ENCODE results near the gene IVL.

The IVL gene

DNA sequence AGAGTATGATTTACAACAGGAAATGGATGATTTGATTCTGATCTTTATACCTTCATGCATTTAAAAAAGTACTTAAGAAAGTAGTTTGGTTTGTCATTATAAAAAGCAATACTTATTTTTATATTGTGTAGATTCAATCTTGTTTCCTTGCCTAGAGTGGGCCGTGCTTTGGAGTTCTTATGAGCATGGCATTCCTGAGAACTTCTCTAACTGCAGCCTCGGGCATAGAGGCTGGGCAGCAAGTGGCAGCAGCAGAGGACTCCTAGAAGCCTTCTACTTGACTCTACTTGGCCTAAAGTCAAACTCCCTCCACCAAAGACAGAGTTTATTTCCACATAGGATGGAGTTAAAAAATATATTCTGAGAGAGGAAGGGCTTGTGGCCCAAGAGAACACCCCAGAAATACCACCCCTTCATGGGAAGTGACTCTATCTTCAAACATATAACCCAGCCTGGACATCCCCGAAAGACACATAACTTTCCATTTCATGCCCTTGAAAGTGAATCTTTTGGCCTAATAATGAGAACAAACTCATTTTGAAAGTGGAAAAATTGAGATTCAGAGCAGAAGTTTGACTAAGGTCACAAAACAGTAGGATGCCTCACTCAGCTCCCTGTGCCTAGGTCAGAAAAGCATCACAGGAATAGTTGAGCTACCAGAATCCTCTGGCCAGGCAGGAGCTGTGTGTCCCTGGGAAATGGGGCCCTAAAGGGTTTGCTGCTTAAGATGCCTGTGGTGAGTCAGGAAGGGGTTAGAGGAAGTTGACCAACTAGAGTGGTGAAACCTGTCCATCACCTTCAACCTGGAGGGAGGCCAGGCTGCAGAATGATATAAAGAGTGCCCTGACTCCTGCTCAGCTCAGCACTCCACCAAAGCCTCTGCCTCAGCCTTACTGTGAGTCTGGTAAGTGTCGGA is at the start of gene IVL:
IVL (plus strand) TSS at position 861 of the 916 bp plus-strand sequence. CDS start 1,252 bp downstream, outside the sequence.
- H3K36me3 Mint-ChIP-seq (ENCODE audit: low read depth): no peaks in the 10 kb centered on the region
- peaks cover 30% of the 10 kb centered on the region for H3K27me3 Mint-ChIP-seq
- H3K4me3 Mint-ChIP-seq: no peak within 1 kb of the TSS
- H3K27ac Mint-ChIP-seq: peak within 1 kb of the TSS; percentile 16
- peaks cover 6% of the 10 kb centered on the region for H3K4me1 Mint-ChIP-seq (ENCODE audit: low read depth)
- peaks cover 3% of the 10 kb centered on the region for H3K9me3 Mint-ChIP-seq

- Mint-ChIP-seq H3K4me3 (no peak within 1 kb of the TSS), H3K27ac (no peak within 1 kb of the TSS), H3K27me3 (peaks cover 16% of the 10 kb centered on the region), H3K9me3 (no peaks in the 10 kb centered on the region), H3K36me3 (ENCODE audit: low read depth) (no peaks in the 10 kb centered on the region), H3K4me1 (ENCODE audit: low read depth) (no peaks in the 10 kb centered on the region)
Observed at GRCh38 chr1:152859696-152860095, 48.6 kb upstream of the IVL start, which contains the start of gene LCE7A. TSS of gene LCE7A (plus strand) at chr1:152859996. CDS start at chr1:152860698, 702 bp downstream.

GRCh38 chr1:152860129-152860528 is 48.2 kb upstream of the IVL start:
- Mint-ChIP-seq H3K9me3 (no peaks in the 10 kb centered on the region), H3K4me3 (no peak overlapping the region), H3K27ac (no peak overlapping the region), H3K36me3 (ENCODE audit: low read depth) (no peaks in the 10 kb centered on the region), H3K4me1 (ENCODE audit: low read depth) (no peaks in the 10 kb centered on the region), H3K27me3 (peaks cover 16% of the 10 kb centered on the region)

DNA sequence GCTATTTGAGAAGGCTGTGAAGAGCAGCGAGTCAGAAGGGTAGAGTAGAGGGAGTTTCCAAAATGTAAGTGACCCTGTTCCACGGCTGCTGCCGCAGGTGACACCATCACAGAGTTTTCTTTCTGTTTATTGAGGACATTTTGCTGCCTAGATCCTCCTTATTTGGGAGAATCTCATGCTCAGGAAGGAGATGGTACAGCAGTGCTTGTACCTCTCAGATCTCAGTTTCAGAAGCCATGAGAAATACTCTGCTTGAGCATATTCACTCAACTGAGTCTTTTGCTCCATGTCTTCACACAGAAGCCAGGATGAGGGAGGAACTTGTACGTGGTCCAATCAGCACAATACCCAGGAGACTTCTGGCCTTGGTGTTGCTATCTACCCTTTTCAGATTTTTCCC is 47.0 kb upstream of the IVL start:
- H3K4me3 Mint-ChIP-seq: no peak overlapping the region
- no peak overlapping the region for H3K27ac Mint-ChIP-seq
- H3K27me3 Mint-ChIP-seq: peaks cover 16% of the 10 kb centered on the region
- H3K9me3 Mint-ChIP-seq: no peaks in the 10 kb centered on the region
- no peaks in the 10 kb centered on the region for H3K4me1 Mint-ChIP-seq (ENCODE audit: low read depth)
- no peaks in the 10 kb centered on the region for H3K36me3 Mint-ChIP-seq (ENCODE audit: low read depth)

DNA sequence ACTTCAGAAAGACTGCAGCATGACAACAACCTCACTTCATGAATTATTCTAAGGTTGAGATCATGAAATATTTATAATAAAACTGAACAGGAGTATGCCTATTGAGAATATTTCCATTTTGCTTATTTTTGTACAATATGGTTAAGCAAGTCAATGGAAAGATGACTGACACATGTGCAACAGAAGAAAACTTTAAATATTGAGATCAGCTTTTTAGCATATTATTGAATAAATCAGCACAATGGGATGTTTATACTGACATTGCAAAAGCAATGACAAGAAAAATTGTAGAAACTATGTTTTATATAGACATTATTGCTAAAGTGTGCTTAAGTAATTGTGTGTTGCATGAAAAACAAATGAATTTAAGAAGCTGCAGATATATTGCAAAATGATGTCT is 43.9 kb upstream of the IVL start:
- no peaks in the 10 kb centered on the region for H3K9me3 Mint-ChIP-seq
- H3K4me3 Mint-ChIP-seq: no peak overlapping the region
- H3K4me1 Mint-ChIP-seq (ENCODE audit: low read depth): no peaks in the 10 kb centered on the region
- H3K27me3 Mint-ChIP-seq: peaks cover 5% of the 10 kb centered on the region
- no peaks in the 10 kb centered on the region for H3K36me3 Mint-ChIP-seq (ENCODE audit: low read depth)
- no peak overlapping the region for H3K27ac Mint-ChIP-seq

GRCh38 chr1:152866321-152866720 is 42.0 kb upstream of the IVL start:
- no peaks in the 10 kb centered on the region for H3K4me1 Mint-ChIP-seq (ENCODE audit: low read depth)
- H3K4me3 Mint-ChIP-seq: no peak overlapping the region
- H3K9me3 Mint-ChIP-seq: no peaks in the 10 kb centered on the region

DNA sequence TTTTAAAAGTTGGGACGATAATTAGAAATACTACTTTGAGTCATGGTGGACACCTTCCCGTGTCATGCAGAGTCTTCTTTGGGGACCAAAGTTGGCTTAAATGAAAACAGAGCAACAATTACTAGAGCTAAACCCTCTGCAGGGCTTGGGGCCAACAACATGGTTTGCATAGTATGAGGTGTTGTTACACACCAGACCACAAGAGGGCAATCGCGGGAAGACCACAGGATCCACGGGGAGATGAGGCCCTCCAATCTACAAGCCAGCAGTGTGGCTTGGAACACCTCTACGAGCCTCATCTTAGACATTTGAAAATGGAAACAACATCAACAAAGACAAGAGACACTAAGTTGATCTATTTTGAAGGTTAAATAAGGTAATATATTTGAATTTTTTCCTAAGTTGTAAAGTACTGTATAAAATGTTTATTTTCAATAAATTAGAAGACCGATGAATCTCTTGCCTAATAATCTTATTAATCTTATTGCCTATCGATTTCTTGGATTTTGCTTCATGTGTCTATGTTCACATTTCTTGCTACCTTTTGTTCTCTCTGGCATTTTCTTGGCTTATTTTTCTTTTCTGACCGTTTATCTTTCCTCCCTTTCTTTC is 38.4 kb upstream of the IVL start:
- Mint-ChIP-seq H3K9me3 (no peaks in the 10 kb centered on the region), H3K27ac (no peak overlapping the region), H3K4me1 (ENCODE audit: low read depth) (no peaks in the 10 kb centered on the region), H3K27me3 (no peaks in the 10 kb centered on the region), H3K4me3 (no peak overlapping the region), H3K36me3 (ENCODE audit: low read depth) (no peaks in the 10 kb centered on the region)

More at GRCh38 chr1:152866321-152866720, 42.0 kb upstream of the IVL start:
- Mint-ChIP-seq H3K36me3 (ENCODE audit: low read depth) (no peaks in the 10 kb centered on the region), H3K27me3 (peaks cover 5% of the 10 kb centered on the region), H3K27ac (no peak overlapping the region)

DNA sequence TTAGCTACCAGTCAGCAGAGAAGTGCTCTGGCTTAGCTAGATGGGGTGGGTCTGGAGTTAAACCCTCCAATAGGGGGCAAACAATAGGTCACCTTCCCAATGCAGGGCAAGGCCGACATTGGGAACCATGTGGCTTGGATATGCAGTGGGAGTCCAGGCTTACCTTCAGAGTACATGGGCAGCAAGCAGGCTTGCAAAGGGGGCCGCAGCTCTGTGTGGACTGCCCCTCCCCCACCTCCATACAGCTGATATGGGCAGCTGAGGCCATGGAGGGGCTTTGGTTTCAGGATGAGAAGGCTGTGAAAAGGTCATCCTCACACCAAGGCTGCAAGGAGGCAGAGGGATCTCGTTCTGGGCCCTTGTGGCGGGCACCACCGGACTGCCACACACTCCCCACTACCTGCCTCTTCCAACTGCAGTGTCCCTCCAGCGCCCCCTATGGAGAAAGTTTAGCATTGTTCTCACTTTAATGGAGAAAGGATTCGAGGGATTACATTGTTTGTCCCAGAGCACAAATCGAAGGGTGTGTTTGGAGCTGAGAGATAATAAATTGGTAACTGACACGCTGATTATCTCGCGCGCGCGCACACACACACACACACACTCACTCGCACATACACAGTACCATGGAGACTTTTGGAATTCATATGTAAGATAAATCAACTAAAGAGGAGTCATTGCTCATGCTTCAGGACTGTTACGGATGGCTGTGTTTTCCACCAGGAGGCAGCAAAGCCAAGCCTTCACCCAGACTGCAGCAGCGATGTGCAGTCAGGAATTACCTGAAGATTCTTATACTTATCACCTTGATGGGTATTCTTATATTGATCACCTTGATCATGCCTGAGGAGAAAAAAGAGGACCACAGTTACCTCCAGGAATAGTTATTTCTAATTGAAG is 37.3 kb upstream of the IVL start:
- no peak overlapping the region for H3K4me3 Mint-ChIP-seq
- no peaks in the 10 kb centered on the region for H3K9me3 Mint-ChIP-seq
- H3K27ac Mint-ChIP-seq: no peak overlapping the region
- no peaks in the 10 kb centered on the region for H3K36me3 Mint-ChIP-seq (ENCODE audit: low read depth)
- peaks cover 5% of the 10 kb centered on the region for H3K27me3 Mint-ChIP-seq
- no peaks in the 10 kb centered on the region for H3K4me1 Mint-ChIP-seq (ENCODE audit: low read depth)

GRCh38 chr1:152871731-152872126 is 36.6 kb upstream of the IVL start:
- Mint-ChIP-seq H3K4me3 (no peak overlapping the region), H3K4me1 (ENCODE audit: low read depth) (no peaks in the 10 kb centered on the region), H3K27me3 (peaks cover 5% of the 10 kb centered on the region), H3K36me3 (ENCODE audit: low read depth) (no peaks in the 10 kb centered on the region), H3K9me3 (no peaks in the 10 kb centered on the region), H3K27ac (no peak overlapping the region)

DNA sequence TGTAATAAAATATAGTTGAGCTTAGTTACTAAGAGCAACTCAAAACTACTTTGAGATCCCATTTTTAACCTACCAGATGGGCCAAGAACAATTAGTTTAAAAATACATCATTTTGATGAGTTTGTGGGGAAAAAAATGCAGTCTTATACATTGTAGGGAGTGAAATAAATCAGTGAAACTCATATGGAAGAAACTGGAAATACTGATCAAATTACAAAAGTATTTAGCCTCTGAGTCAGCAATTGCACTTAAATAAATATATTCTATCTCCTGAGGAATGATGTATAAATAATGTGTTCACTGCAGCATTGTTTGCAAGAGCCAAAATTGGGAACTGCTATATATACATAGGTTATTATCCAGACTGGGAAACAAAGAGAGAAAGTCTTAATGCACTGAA is 34.9 kb upstream of the IVL start:
- Mint-ChIP-seq H3K27ac (no peak overlapping the region), H3K4me1 (ENCODE audit: low read depth) (no peaks in the 10 kb centered on the region), H3K9me3 (no peaks in the 10 kb centered on the region), H3K36me3 (ENCODE audit: low read depth) (no peaks in the 10 kb centered on the region), H3K27me3 (peaks cover 5% of the 10 kb centered on the region), H3K4me3 (no peak overlapping the region)

DNA sequence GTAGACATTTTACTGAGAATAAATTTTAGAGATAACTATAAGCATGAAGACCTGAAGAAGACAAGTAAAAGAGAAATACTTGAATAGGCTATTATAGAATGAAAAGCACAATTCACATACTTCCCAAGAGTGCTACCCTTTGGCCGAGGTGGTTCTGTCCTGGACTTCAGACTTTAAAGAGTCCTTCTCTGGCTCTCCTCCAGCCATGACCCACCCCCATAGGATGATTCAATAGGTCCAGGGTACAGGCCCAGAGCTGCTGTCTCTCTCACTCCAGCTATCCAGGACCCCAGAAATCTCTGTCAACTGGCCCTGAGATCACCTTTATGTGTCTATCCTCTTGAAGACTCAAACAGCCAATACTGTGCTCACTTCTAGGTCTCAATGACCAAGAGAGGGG is 31.5 kb upstream of the IVL start:
- Mint-ChIP-seq H3K27me3 (peaks cover 5% of the 10 kb centered on the region), H3K27ac (no peak overlapping the region), H3K4me3 (no peak overlapping the region), H3K9me3 (no peaks in the 10 kb centered on the region), H3K4me1 (ENCODE audit: low read depth) (no peaks in the 10 kb centered on the region), H3K36me3 (ENCODE audit: low read depth) (no peaks in the 10 kb centered on the region)

DNA sequence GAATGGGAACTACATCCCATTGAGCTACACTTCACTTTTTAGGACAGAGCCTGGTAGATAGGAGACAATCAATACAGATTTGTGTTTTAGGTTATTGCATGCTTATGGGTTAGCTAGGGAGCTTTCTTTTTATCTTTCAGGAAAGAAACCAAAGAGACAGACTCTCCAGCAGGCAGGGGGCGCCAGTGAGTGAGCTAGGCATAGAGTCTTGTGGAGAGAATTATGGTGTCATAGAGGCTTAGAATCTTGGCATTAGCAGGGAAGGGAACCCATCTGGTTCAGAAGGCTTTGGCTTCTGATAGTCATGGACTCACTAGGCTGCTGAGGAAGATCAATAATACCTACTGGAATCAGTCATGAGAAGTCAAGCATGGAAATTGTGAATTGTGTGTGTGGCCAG is 30.3 kb upstream of the IVL start, which contains the start of gene SMCP:
SMCP (plus strand) TSS at position 281 of the 400 bp plus-strand sequence. CDS start 6,101 bp downstream, outside the sequence.
- Mint-ChIP-seq H3K4me3 (no peak within 1 kb of the TSS), H3K4me1 (ENCODE audit: low read depth) (no peaks in the 10 kb centered on the region), H3K9me3 (no peaks in the 10 kb centered on the region), H3K36me3 (ENCODE audit: low read depth) (no peaks in the 10 kb centered on the region), H3K27me3 (peaks cover 5% of the 10 kb centered on the region), H3K27ac (no peak within 1 kb of the TSS)

DNA sequence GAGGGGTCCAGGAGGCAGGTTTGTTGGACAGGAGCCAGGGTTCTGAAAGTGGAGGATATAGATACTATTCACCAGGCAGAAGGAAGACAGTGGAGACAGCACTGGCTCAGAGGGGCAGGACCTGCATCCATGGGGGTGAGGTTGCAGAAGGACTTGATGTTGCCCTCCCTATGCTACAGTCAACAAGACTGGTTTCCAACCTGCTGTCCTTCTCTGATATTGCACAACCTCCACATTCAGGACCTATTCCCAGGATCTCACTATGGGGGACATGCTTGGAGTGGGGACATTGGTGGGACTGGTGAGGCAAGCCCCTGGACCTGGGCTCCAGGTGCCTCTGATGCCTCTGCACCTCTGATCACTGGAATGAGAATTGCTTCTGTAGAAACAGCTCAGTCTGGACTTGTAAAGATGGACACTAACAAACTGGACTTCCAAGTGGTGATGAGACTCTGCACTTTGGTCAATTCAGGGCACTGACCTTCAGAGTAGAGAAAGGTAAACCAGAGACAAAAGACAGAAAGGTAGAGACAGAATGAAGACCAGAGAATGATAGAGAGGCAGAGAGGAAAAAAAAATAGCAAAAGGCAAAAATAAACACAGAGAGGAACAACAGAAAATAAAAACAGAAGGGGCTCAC is 28.7 kb upstream of the IVL start:
- Mint-ChIP-seq H3K36me3 (ENCODE audit: low read depth) (no peaks in the 10 kb centered on the region), H3K4me1 (ENCODE audit: low read depth) (no peaks in the 10 kb centered on the region), H3K9me3 (no peaks in the 10 kb centered on the region), H3K4me3 (no peak overlapping the region), H3K27me3 (peaks cover 5% of the 10 kb centered on the region), H3K27ac (no peak overlapping the region)

DNA sequence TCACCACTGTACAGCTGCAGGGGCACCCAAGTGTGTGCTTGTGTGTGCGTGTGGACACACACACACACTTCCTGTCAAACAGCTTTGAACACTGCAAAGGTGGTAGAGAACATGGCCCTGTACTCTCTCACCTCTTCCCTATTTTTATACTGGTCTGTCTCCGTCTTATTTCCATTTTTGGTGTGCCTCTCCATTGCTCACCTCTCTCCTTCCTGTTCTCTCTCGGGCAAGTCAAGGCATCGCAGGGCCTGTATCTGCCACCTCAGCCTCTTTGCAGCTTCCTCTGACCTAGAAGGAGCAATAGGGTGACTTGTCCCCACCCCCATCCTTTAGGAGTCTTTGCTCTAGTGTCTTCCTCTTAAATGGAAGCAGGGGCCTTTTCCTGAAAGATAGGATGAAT is 28.0 kb upstream of the IVL start:
- Mint-ChIP-seq H3K27ac (no peak overlapping the region), H3K36me3 (ENCODE audit: low read depth) (no peaks in the 10 kb centered on the region), H3K4me1 (ENCODE audit: low read depth) (no peaks in the 10 kb centered on the region), H3K27me3 (peaks cover under 1% of the 10 kb centered on the region), H3K4me3 (no peak overlapping the region), H3K9me3 (no peaks in the 10 kb centered on the region)
